HEK293T (cell line): ENCODE data around the gene SETDB2.

Experiments used
- ARNT ChIP-seq: fragments of 450-650 bp; IDR thresholded peaks from 2 replicates; pipeline ENCODE4 v1.6.1; 2017; ENCODE audit warnings: mild to moderate bottlenecking
- BHLHE40 ChIP-seq: fragments of 450-650 bp; IDR thresholded peaks from 2 replicates; pipeline ENCODE4 v1.6.1; 2016; ENCODE audit warnings: mild to moderate bottlenecking, moderate library complexity, borderline replicate concordance
- ELF4 ChIP-seq: fragments of 450-650 bp; IDR thresholded peaks from 2 replicates; pipeline ENCODE4 v1.6.1; 2017; ENCODE audit warnings: antibody characterized with exemption
- FOXK2 ChIP-seq: fragments of 450-650 bp; IDR thresholded peaks from 2 replicates; pipeline ENCODE4 v1.6.1; 2016; ENCODE audit warnings: mild to moderate bottlenecking
- FOXM1 ChIP-seq: fragments of 450-650 bp; IDR thresholded peaks from 2 replicates; pipeline ENCODE4 v1.6.1; 2017; ENCODE audit warnings: mild to moderate bottlenecking, borderline replicate concordance
- L3MBTL2 ChIP-seq: fragments of 450-650 bp; conservative IDR thresholded peaks from 2 replicates; pipeline ENCODE4 v1.6.1; 2016; ENCODE audit warnings: mild to moderate bottlenecking
- LEF1 ChIP-seq: fragments of 450-650 bp; IDR thresholded peaks from 2 replicates; pipeline ENCODE4 v1.6.1; 2017; ENCODE audit warnings: mild to moderate bottlenecking, borderline replicate concordance
- NFRKB ChIP-seq: fragments of 450-650 bp; IDR thresholded peaks from 2 replicates; pipeline ENCODE4 v1.6.1; 2016; ENCODE audit warnings: mild to moderate bottlenecking, moderate library complexity
- SP1 ChIP-seq: fragments of 450-650 bp; IDR thresholded peaks from 2 replicates; pipeline ENCODE4 v1.6.1; 2017
- SUZ12 ChIP-seq: fragments of 450-650 bp; IDR thresholded peaks from 2 replicates; pipeline ENCODE4 v1.6.1; 2016; ENCODE audit warnings: mild to moderate bottlenecking
- ZNF384 ChIP-seq: fragments of 450-650 bp; IDR thresholded peaks from 2 replicates; pipeline ENCODE4 v1.6.1; 2016

- TF ChIP-seq FOXM1 (no peak), ELF4 (no peak), BHLHE40 (no peak), L3MBTL2 (no peak), NFRKB (no peak), ZNF384 (no peak), ARNT (no peak), SP1 (no peak), SUZ12 (no peak), FOXK2 (no peak), LEF1 (no peak)
These were observed 10.9 kb downstream of the SETDB2 start for GRCh38 chr13:49455007-49455398.
